Panc1 (cell line): ENCODE data around the gene HOXC11. TPM values are rescaled to one million over a fixed set of nuclear protein-coding genes. Genes with fewer than 3 reads are reported as not detected.

Source experiments
- ATAC-seq: fragments of 200-7000 bp; cut with Tn5 transposase; 2 replicates; pipeline ENCODE4 v1.9.1; 2020; ENCODE audit warnings: mild to moderate bottlenecking, moderate library complexity
- BruUV-seq: library from RNA; stranded (reverse); fragments of 400-500 nt; replicated peaks from 2 replicates; lab custom pipeline; 2021; lab: Mats Ljungman, UMichigan
- CTCF ChIA-PET: fragments of 300-600 bp; sonication (Branson Sonifier 250); formaldehyde crosslinking; loops from one replicate; lab custom pipeline; 2022; ENCODE audit warnings: antibody characterized with exemption; lab: Charles Lee
- POLR2A ChIA-PET: fragments of 300-600 bp; sonication (Branson Sonifier 250); formaldehyde crosslinking; loops from one replicate; lab custom pipeline; 2022; ENCODE audit warnings: antibody characterized with exemption; lab: Charles Lee
- DNase-seq: peaks from one replicate; pipeline ENCODE4 v3.0.0-alpha.2; 2010; ENCODE audit warnings: low read depth, low spot score
- H3K27ac ChIP-seq: 2 replicates; pipeline ENCODE4 v1.5.1; 2011; ENCODE audit warnings: mild to moderate bottlenecking, low read length, inconsistent platforms
- H3K27me3 ChIP-seq: fragments of 200-500 bp; sonication (Bioruptor generic); 2 replicates; pipeline ENCODE4 v1.6.0; 2014; ENCODE audit warnings: low read length, inconsistent platforms; ENCODE audit not compliant: control insufficient read depth, insufficient read depth
- H3K36me3 ChIP-seq: fragments of 200-500 bp; sonication (Bioruptor generic); 2 replicates; pipeline ENCODE4 v1.5.1; 2014; ENCODE audit warnings: inconsistent platforms, mild to moderate bottlenecking, low read length, moderate library complexity; ENCODE audit not compliant: control insufficient read depth, insufficient read depth
- H3K4me1 ChIP-seq: 2 replicates; pipeline ENCODE4 v1.5.1; 2011; ENCODE audit warnings: inconsistent platforms, mild to moderate bottlenecking, low read length, moderate library complexity; ENCODE audit not compliant: control insufficient read depth, insufficient read depth
- H3K4me3 ChIP-seq, 2 experiments: 2 replicates each; pipeline ENCODE4 v1.5.1; 2011 to 2012; ENCODE audit warnings: low read depth in 2 of 2, low read length in 2 of 2, mild to moderate bottlenecking in 2 of 2, inconsistent platforms in 1 of 2, moderate library complexity in 1 of 2
- H3K9me3 ChIP-seq: fragments of 200-500 bp; sonication (Bioruptor generic); 2 replicates; pipeline ENCODE4 v1.5.1; 2014; ENCODE audit warnings: low read depth, mild to moderate bottlenecking, inconsistent platforms, low read length, moderate library complexity; ENCODE audit not compliant: control insufficient read depth, insufficient read depth
- POLR2AphosphoS5 ChIP-seq: IDR thresholded peaks from 2 replicates; pipeline ENCODE4 v1.6.1; 2012; ENCODE audit warnings: mild to moderate bottlenecking, low read depth, low read length, moderate library complexity
- SIN3A ChIP-seq: IDR thresholded peaks from 2 replicates; pipeline ENCODE4 v1.6.1; 2012; ENCODE audit warnings: low read depth, mild to moderate bottlenecking, low read length, moderate library complexity, borderline replicate concordance; ENCODE audit not compliant: insufficient read depth
- TCF7L2 ChIP-seq: IDR thresholded peaks from 2 replicates; pipeline ENCODE4 v1.6.1; 2011; ENCODE audit warnings: mild to moderate bottlenecking, low read depth, low read length, inconsistent platforms
- in situ Hi-C: cut with HindIII; loops from 2 replicates; pipeline ENCODE4 v1.10.0; 2016; ENCODE audit warnings: low sequenced_read_pairs, low pct_unique_long_range_greater_than_20kb
- intact Hi-C: fragments of 100-400 bp; cut with micrococcal nuclease; formaldehyde crosslinking; loops from one replicate; pipeline ENCODE4 v1.10.0; 2022; ENCODE audit not compliant: unreplicated experiment
- total RNA-seq: library from RNA; stranded (reverse); gene quantifications from one replicate; pipeline ENCODE4 v1.2.1, GENCODE V29; 2021; ENCODE audit not compliant: unreplicated experiment
- TF ChIP-seq, protein P1 (sequence below), 2 experiments: IDR thresholded peaks; 2 replicates each; pipeline ENCODE4 v1.6.1; 2011 to 2012; ENCODE audit warnings: low read depth in 2 of 2, control low read depth in 1 of 2, low read length in 1 of 2, mild to moderate bottlenecking in 1 of 2, moderate library complexity in 1 of 2; ENCODE audit not compliant: insufficient read depth in 1 of 2
- TF ChIP-seq, protein P2 (sequence below): fragments of 450-650 bp; IDR thresholded peaks from 2 replicates; pipeline ENCODE4 v1.5.1; 2017; ENCODE audit warnings: mild to moderate bottlenecking

The HOXC11 gene
- total RNA-seq, 1 experiment from 2014 or later = 17.0 TPM

DNA sequence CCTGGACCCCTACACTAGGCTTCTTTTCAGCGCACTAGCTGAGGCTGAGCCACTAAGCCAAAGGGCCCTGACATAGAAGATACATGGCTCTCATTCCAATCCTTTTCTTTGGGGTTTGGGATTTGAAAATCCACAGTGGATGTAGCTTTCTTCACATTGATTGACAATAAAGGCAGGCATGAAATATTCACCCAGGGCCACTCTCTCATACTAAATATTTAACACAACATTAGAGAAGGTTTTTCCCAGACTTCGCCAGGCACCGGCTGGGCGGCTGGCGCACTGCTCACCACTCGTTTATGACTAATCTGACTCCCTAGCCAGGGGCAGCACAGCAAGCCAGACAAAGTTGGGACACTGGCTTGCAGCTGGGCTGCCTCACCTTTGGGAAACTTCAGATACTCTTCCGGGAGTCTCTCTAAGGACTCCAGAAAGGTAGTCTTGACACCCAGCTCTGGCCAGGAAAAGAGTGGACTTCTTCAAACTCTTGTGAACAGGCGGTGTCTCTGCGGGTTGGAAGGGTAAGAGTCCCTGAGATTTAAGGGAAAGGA is 699 bp upstream of the HOXC11 start:
- Histone ChIP-seq H3K9me3 (no peaks in the 10 kb centered on the region), H3K4me1 (peaks cover 70% of the 10 kb centered on the region), H3K36me3 (no peaks in the 10 kb centered on the region), H3K27ac (peak overlapping the region; percentile 100), H3K4me3 (peak overlapping the region; percentile 77 to 85), H3K27me3 (no peaks in the 10 kb centered on the region)
- ATAC-seq = peak; percentile 24; the same call in 1 of the 2 replicates
- ChIA-PET CTCF (interaction anchor here (0.7 kb wide), 1 partner anchor 147 kb away, joined by 3 read pairs; no protein-coding TSS in a partner anchor), POLR2A (interaction anchor here (0.7 kb wide), 1 partner anchor 193 kb away, joined by 3 read pairs; no protein-coding TSS in a partner anchor)
- intact Hi-C loops = no loop called here
- no peak for DNase-seq
- in situ Hi-C loops = no loop called here
- no TSS peak for BruUV-seq
- TF ChIP-seq, protein P1, sequence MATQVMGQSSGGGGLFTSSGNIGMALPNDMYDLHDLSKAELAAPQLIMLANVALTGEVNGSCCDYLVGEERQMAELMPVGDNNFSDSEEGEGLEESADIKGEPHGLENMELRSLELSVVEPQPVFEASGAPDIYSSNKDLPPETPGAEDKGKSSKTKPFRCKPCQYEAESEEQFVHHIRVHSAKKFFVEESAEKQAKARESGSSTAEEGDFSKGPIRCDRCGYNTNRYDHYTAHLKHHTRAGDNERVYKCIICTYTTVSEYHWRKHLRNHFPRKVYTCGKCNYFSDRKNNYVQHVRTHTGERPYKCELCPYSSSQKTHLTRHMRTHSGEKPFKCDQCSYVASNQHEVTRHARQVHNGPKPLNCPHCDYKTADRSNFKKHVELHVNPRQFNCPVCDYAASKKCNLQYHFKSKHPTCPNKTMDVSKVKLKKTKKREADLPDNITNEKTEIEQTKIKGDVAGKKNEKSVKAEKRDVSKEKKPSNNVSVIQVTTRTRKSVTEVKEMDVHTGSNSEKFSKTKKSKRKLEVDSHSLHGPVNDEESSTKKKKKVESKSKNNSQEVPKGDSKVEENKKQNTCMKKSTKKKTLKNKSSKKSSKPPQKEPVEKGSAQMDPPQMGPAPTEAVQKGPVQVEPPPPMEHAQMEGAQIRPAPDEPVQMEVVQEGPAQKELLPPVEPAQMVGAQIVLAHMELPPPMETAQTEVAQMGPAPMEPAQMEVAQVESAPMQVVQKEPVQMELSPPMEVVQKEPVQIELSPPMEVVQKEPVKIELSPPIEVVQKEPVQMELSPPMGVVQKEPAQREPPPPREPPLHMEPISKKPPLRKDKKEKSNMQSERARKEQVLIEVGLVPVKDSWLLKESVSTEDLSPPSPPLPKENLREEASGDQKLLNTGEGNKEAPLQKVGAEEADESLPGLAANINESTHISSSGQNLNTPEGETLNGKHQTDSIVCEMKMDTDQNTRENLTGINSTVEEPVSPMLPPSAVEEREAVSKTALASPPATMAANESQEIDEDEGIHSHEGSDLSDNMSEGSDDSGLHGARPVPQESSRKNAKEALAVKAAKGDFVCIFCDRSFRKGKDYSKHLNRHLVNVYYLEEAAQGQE (IDR thresholded peaks at IDR 0.05; ENCODE audit: insufficient read depth in 1 of 2, low read depth in 2 of 2, low read length in 1 of 2) = no peak
- TF ChIP-seq, protein P2, sequence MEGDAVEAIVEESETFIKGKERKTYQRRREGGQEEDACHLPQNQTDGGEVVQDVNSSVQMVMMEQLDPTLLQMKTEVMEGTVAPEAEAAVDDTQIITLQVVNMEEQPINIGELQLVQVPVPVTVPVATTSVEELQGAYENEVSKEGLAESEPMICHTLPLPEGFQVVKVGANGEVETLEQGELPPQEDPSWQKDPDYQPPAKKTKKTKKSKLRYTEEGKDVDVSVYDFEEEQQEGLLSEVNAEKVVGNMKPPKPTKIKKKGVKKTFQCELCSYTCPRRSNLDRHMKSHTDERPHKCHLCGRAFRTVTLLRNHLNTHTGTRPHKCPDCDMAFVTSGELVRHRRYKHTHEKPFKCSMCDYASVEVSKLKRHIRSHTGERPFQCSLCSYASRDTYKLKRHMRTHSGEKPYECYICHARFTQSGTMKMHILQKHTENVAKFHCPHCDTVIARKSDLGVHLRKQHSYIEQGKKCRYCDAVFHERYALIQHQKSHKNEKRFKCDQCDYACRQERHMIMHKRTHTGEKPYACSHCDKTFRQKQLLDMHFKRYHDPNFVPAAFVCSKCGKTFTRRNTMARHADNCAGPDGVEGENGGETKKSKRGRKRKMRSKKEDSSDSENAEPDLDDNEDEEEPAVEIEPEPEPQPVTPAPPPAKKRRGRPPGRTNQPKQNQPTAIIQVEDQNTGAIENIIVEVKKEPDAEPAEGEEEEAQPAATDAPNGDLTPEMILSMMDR = no peak
- TF ChIP-seq SIN3A = no peak
- TF ChIP-seq POLR2AphosphoS5 = no peak
- no peak for TF ChIP-seq TCF7L2

DNA sequence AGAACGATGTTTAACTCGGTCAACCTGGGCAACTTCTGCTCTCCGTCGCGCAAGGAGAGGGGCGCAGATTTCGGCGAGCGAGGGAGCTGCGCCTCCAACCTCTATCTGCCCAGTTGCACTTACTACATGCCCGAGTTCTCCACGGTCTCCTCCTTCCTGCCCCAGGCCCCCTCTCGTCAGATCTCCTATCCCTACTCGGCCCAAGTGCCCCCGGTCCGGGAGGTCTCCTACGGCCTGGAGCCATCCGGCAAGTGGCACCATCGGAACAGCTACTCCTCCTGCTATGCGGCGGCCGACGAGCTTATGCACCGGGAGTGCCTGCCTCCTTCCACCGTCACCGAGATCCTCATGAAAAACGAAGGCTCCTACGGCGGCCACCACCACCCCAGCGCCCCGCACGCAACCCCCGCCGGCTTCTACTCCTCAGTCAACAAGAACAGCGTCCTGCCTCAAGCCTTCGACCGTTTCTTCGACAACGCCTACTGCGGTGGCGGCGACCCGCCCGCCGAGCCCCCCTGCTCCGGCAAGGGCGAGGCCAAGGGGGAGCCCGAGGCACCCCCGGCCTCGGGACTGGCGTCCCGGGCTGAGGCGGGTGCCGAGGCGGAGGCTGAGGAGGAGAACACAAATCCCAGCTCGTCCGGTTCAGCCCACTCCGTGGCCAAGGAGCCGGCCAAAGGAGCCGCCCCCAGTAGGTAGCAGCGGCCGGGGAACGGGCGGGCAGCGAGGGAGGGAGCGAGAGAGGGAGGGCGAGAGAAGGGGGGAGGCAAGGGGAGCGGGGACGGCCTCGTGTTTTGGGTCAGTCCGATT is 513 bp downstream of the HOXC11 start:
- Histone ChIP-seq H3K27ac (peak overlapping the region; percentile 100), H3K36me3 (no peaks in the 10 kb centered on the region), H3K4me3 (peak overlapping the region; percentile 77 to 85), H3K27me3 (no peaks in the 10 kb centered on the region), H3K4me1 (peaks cover 68% of the 10 kb centered on the region), H3K9me3 (no peaks in the 10 kb centered on the region)
- in situ Hi-C loops = no loop called here
- ChIA-PET POLR2A (interaction anchor here (0.7 kb wide), 2 partner anchors 20 to 54 kb away, joined by 3 to 5 read pairs; no protein-coding TSS in a partner anchor), CTCF (no interaction called here)
- TSS peak; percentile 85 for BruUV-seq
- DNase-seq (no peak), ATAC-seq (peak; percentile 32)
- TF ChIP-seq SIN3A (0 out of 2 replicates have a peak, but pooled peaks have one; percentile 17), POLR2AphosphoS5 (peak; percentile 62; the same call in 1 of the 2 replicates), TCF7L2 (peak; percentile 13)
- TF ChIP-seq, protein P1 (IDR thresholded peaks at IDR 0.05; ENCODE audit: insufficient read depth in 1 of 2, low read depth in 2 of 2, low read length in 1 of 2) = no peak
- TF ChIP-seq, protein P2 = no peak
- intact Hi-C loops = loop anchor here (1.0 kb wide), 1 partner anchor 35 kb away; the partner anchor contains the start of gene HOXC13
